Measurements from ENCODE around the gene EMC1. TPM values are rescaled to one million over a fixed set of nuclear protein-coding genes. Genes with fewer than 3 reads are reported as not detected.

EMC1 gene
- total RNA-seq, 3 donors from 2014 or later: 22.3 to 42.3 (median 32.3) TPM

- H3K27ac ChIP-seq: no peak overlapping the region
- no peak for DNase-seq (ENCODE audit: low spot score in 2 of 2)
- peaks cover 4 to 22% of the 10 kb centered on the region in 2 donors for H3K4me1 ChIP-seq
- H3K27me3 ChIP-seq: no peaks in the 10 kb centered on the region
- no peaks in the 10 kb centered on the region for H3K9me3 ChIP-seq
- intact Hi-C loops (cut with DNase I; ENCODE audit: low total_unique reads): no loop called here
- H3K36me3 ChIP-seq: no peaks in the 10 kb centered on the region
- no peak overlapping the region for H3K4me3 ChIP-seq
- TF ChIP-seq POLR2A (IDR thresholded peaks at IDR 0.05) (no peak), POLR2AphosphoS5 (IDR thresholded peaks at IDR 0.05) (no peak)
- TF ChIP-seq, protein P1, sequence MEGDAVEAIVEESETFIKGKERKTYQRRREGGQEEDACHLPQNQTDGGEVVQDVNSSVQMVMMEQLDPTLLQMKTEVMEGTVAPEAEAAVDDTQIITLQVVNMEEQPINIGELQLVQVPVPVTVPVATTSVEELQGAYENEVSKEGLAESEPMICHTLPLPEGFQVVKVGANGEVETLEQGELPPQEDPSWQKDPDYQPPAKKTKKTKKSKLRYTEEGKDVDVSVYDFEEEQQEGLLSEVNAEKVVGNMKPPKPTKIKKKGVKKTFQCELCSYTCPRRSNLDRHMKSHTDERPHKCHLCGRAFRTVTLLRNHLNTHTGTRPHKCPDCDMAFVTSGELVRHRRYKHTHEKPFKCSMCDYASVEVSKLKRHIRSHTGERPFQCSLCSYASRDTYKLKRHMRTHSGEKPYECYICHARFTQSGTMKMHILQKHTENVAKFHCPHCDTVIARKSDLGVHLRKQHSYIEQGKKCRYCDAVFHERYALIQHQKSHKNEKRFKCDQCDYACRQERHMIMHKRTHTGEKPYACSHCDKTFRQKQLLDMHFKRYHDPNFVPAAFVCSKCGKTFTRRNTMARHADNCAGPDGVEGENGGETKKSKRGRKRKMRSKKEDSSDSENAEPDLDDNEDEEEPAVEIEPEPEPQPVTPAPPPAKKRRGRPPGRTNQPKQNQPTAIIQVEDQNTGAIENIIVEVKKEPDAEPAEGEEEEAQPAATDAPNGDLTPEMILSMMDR (IDR thresholded peaks at IDR 0.05): no peak
Measured at GRCh38 chr1:19255288-19255687, 4.0 kb upstream of the EMC1 start.

- no peak for TF ChIP-seq POLR2AphosphoS5 (IDR thresholded peaks at IDR 0.05)
- TF ChIP-seq, protein P1 (IDR thresholded peaks at IDR 0.05): no peak
- TF ChIP-seq POLR2A (IDR thresholded peaks at IDR 0.05): no peak
- Histone ChIP-seq H3K9me3 (no peaks in the 10 kb centered on the region), H3K4me1 (peaks cover 4 to 22% of the 10 kb centered on the region in 2 donors), H3K27ac (no peak overlapping the region), H3K27me3 (no peaks in the 10 kb centered on the region), H3K4me3 (no peak overlapping the region), H3K36me3 (no peaks in the 10 kb centered on the region)
- DNase-seq (ENCODE audit: low spot score in 2 of 2): no peak
- intact Hi-C loops (cut with DNase I; ENCODE audit: low total_unique reads): no loop called here
Measured at GRCh38 chr1:19254416-19254815, 3.1 kb upstream of the EMC1 start.

DNA sequence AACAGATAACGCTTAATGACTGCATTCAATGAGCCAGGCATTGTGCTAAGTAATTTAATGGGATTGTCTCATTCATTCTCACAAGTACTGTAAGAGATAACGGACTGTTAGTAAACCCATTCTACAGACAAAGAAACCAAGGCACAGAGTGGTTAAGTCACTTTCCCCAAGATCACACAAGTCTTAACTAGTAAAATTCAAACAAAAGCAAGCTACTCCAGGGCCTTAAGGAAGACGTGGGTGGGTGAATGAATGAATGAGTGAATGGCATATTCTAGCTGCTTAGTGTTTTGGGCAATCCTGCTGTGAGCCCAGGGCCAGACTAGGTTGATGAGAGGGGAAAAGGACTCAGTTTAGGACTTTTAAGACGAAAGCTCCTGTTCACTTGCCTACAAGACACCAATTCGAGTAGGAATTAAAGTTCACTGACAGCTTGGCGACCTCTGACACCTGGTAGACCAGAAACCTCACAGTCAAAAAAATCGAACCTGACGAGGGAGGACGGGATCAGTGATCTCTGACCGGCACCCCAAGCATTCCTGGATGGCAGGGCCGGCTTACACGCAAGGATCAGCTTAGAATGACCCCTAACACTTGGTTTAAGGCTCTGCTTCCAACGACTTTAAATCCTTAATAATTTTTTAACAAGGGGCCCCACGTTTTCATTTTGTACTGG, 557 bp downstream of the EMC1 start:
- peak overlapping the region; percentile 92 to 99 for H3K27ac ChIP-seq
- TF ChIP-seq, protein P1 (IDR thresholded peaks at IDR 0.05): no peak
- no peak for TF ChIP-seq POLR2A (IDR thresholded peaks at IDR 0.05)
- TF ChIP-seq POLR2AphosphoS5 (IDR thresholded peaks at IDR 0.05): no peak
- H3K27me3 ChIP-seq: no peaks in the 10 kb centered on the region
- H3K4me1 ChIP-seq: peaks cover 4 to 22% of the 10 kb centered on the region in 2 donors
- intact Hi-C loops (cut with DNase I; ENCODE audit: low total_unique reads): no loop called here
- no peak for DNase-seq (ENCODE audit: low spot score in 2 of 2)
- peak overlapping the region; percentile 74 to 95 (median 93) for H3K4me3 ChIP-seq
- no peaks in the 10 kb centered on the region for H3K36me3 ChIP-seq
- no peaks in the 10 kb centered on the region for H3K9me3 ChIP-seq

DNA sequence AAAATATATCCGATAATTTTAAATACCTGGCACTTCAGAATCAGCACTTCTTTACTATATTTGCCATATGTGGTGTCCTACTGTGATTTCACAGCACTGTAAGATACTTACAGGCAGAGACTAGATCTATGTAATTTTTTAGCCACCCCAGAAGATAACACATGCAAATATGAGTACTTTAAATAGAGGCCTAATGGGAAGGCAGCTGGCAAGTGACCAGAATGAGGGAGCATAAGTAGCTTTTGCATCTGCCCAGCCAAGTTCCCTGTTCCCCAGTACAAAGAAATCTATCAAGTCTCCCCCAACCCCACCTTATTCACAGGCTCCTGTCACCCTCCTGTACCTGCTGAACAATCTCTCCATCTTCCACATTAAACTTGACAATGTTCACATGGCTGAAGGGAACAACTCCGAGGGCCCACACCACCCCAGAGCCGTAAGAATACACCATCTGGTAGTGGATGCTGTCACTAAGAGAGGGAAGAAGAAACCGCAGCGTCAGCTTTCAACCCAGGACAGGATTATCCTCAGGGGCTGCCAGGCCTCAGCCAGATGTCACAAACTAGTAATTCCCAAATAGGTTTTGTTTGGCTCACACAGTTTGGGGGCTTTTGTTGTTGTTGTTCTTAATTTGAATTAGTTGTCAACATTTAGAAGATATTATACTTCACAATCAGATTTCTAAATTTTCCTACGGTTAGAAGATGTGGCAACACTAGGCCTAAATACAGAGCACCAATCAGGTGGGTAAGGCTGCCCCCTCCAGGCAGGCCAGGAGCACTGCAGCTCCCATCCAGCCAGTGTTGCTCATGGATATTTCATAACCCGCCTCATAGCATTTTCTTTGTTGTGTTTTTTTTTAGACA, 10.4 kb downstream of the EMC1 start:
- TF ChIP-seq, protein P1 (IDR thresholded peaks at IDR 0.05): peak; percentile 68 to 90 (median 85)
- TF ChIP-seq POLR2A (IDR thresholded peaks at IDR 0.05): no peak
- peak in 1 of 3 donors; percentile 43 for TF ChIP-seq POLR2AphosphoS5 (IDR thresholded peaks at IDR 0.05)
- Histone ChIP-seq H3K27me3 (no peaks in the 10 kb centered on the region), H3K4me3 (no peak overlapping the region), H3K9me3 (no peaks in the 10 kb centered on the region), H3K36me3 (no peaks in the 10 kb centered on the region), H3K4me1 (no peaks in the 10 kb centered on the region), H3K27ac (peak overlapping the region; percentile 22 to 69)
- DNase-seq (ENCODE audit: low spot score in 2 of 2): peak; percentile 46 to 63
- intact Hi-C loops (cut with DNase I; ENCODE audit: low total_unique reads): no loop called here

- Histone ChIP-seq H3K4me3 (no peak overlapping the region), H3K4me1 (no peaks in the 10 kb centered on the region), H3K36me3 (no peaks in the 10 kb centered on the region), H3K27ac (peak overlapping the region in 1 of 2 donors; percentile 17), H3K27me3 (no peaks in the 10 kb centered on the region), H3K9me3 (no peaks in the 10 kb centered on the region)
- DNase-seq (ENCODE audit: low spot score in 2 of 2): no peak
- TF ChIP-seq, protein P1 (IDR thresholded peaks at IDR 0.05): no peak
- TF ChIP-seq POLR2A (IDR thresholded peaks at IDR 0.05): no peak
- TF ChIP-seq POLR2AphosphoS5 (IDR thresholded peaks at IDR 0.05): no peak
- intact Hi-C loops (cut with DNase I; ENCODE audit: low total_unique reads): no loop called here
Measured at GRCh38 chr1:19239876-19240275, 11.4 kb downstream of the EMC1 start.

Measured in breast epithelium (tissue), 4 donors.